IPS DF 4.7 (cell line): ENCODE results near the gene ETV7.
"Not testable (repeated sequence)": the region's sequence is repeated elsewhere in the genome, so short reads cannot be mapped to it uniquely, and the experiment has no call there.

Experiments used
- DNase-seq: peaks from one replicate; pipeline ENCODE4 v3.0.0-alpha.2; 2013; ENCODE audit warnings: low spot score; ENCODE audit errors: extremely low read depth

Gene ETV7

GRCh38 chr6:36364669-36365479, 22.6 kb downstream of the ETV7 start:
- no peak for DNase-seq

DNA sequence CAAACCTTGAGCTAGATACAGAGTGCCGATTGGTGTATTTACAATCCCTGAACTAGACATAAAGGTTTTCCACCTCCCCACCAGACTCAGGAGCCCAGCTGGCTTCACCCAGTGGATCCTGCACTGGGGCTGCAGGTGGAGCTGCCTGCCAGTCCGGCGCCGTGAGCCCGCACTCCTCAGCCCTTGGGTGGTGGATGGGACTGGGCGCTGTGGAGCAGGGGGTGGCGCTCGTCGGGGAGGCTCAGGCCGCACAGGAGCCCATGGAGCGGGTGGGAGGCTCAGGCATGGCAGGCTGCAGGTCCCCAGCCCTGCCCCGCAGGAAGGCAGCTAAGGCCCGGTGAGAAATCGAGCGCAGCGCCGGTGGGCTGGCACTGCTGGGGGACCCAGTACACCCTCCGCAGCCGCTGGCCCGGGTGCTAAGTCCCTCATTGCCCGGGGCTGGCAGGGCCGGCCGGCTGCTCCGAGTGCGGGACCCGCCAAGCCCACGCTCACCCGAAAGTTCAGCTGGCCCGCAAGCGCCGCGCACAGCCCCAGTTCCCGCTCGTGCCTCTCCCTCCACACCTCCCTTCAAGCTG, 23.3 kb downstream of the ETV7 start:
- not testable (repeated sequence) for DNase-seq

DNA sequence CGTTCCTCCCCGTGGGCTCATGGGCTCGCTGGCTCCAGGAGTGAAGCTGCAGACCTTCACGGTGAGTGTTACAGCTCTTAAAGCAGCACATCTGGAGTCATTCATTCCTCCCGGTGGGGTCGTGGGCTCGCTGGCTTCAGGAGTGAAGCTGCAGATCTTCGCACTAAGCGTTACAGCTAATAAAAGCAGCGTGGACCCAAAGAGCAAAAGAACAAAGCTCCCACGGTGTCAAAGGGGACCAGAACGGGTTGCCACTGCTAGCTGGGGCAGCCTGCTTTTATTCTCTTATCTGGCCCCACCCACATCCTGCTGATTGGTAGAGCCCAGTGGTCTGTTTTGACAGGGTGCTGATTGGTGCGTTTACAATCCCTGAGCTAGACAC, 24.1 kb downstream of the ETV7 start:
- DNase-seq, result not testable (repeated sequence)

DNA sequence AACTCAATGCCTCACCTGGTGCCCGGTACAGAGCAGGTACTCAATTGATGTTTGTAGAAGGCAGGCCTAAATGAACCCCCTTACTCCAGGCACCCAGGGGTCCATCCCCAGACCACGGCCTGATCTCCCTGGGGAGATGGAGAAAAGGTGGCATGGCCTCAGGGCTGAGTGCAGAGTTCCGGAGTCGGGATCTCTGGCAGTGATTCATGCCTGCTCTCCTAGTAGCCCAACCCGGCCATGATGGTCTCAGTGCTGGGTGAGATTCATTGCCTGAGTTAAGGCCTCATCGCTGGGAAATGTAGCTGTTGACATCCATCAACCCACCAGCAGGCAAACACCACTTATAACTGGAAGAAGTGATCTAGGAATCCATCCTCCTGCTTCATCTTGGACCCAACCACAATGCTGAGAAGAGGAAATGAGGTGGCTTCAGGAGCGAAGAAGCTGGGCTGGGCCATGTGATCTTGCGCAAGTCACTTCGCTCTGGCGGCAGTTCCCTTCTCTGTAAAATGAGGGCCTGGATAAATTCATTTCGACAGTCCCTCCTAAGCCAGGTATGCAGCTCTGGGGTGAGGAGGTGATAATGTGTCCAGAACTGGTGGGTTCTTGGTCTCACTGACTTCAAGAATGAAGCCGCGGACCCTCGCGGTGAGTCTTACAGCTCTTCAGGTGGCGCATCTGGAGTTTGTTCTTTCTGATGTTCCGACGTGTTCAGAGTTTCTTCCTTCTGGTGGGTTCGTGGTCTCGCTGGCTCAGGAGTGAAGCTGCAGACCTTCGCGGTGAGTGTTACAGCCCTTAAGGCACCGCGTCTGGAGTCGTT, 24.7 kb downstream of the ETV7 start:
- DNase-seq, result no peak

GRCh38 chr6:36361071-36361470, 26.4 kb downstream of the ETV7 start:
- DNase-seq, result no peak

GRCh38 chr6:36360241-36361054, 27.0 kb downstream of the ETV7 start:
- DNase-seq, result no peak

DNA sequence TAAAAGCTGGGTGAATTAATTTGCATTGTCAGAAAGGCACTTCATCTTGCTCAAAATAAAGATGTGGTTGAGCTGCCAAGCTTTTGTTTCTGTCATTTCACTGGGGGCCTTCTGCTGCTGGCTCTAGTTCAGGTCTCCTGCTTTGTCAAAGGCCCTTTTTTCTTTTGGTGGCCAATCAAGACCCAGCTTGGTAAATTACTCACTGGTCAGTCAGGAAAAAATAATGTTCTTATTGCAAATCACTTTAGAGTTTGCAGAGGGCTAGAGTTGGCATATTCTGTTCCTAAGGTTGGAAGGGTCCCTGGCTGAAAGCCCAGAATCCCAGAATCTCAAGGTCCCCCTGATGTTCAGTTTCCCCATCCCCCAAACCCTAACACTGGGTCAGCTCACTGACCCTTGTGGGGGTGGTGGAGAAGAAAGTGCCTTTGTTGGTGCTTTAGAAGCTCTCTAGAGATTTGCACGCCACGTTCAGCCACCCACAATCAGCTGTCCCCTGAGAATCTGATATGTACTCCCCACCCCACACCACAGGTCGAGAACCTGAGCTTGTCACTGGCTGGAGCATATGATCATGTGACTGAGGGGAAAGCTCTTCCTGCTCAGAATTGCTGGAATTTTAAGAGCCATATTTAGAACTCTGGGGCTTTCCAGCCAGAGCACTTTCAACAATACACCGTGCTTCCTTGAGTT, 29.1 kb downstream of the ETV7 start:
- DNase-seq, result no peak

DNA sequence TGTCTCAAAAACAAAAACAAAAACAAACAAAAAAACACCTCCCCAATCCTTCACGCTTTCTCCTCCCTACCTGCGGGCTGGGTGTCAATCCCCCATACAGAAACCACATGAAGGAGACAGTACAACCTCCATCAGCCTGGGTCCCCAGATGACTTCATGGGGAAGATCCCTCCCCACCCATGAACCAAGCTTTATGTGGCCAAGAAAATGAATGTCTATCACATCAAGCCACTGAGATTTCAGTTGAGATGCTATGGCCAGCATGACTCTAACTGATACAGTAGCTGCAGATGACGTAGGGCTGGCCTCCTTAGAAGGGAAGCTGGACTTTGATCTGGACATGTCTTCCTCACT, 29.6 kb downstream of the ETV7 start:
- DNase-seq, result no peak

- DNase-seq, result no peak
Measured at GRCh38 chr6:36355819-36356218, 31.6 kb downstream of the ETV7 start.

- DNase-seq, result no peak
Measured at GRCh38 chr6:36353411-36353915, 34.0 kb downstream of the ETV7 start.

- DNase-seq, result no peak
Measured at GRCh38 chr6:36352477-36353157, 34.9 kb downstream of the ETV7 start.

- no peak for DNase-seq
Measured at GRCh38 chr6:36350681-36351571, 36.5 kb downstream of the ETV7 start.

DNA sequence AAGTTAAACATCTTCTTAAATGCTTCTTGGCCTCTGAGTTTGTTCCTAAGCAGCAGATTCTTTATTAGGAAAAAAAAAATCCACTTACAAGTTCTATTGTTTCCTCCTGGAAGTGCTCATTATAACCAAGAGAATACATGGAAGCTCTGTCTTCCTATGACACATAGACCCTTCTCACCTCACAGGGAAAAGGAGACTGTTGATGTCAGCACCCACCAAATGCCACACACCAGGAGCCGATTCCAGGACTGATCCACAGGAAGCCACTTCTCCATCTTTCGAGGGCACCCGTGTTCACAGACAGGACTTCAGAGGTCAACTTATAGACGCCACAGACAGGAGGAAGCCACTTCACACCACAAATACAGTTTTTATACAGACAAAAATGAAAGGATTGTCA, 37.4 kb downstream of the ETV7 start:
- DNase-seq, result no peak

DNA sequence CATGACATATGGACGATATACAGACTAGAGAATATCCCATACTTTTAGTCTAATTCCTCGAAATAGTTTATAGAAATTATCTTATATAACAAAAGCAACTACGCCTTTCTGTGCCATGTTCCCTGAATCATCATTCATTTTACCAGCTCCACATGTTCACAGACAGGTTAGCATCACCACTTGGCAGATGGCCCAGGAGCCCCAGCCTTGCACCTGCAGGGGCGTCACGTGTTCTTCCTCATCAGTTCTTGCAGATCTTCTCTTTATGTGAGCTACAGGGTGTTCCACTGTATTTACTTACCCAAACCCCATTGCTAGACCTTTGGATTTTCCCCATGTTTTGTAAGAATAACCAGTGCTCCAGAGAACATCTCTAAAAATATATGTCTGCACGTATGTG, 38.2 kb downstream of the ETV7 start:
- DNase-seq, result no peak

GRCh38 chr6:36347621-36348020, 39.8 kb downstream of the ETV7 start:
- no peak for DNase-seq

DNA sequence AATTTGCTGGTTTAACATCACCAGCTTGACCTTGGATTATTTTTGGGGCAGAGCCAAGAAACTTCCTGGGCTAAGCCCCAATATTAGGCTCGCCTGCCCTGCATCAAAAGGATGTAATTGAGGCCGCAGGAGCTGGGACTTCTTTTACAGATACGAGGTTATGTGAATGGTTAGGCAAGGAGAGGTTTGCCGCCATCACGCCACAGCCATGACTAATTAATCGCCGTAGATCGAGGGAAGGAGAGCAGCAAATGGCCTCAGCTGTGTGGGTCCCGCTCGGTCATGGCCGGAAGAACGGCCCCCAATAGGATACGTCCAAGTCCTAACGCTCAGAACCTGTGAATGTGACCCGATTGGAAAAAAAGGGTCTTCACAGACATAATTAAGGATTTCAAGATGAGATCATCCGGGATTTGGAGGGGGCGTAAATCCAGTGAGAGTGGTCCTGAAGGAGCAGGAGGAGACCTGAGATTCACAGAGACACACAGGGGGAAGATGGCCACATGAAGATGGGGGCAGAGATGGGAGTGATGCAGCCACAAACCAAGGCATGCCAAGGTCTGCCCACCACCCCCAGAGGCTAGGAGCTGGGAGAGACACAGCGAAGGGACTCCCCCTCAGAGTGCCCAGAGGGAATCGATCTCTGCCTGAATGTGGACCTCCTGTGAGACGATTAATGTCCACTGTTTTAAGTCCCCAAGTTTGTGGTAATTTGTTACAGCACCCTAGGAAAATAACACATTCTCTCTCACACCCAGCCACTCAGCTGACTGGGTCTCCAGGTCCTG, 40.8 kb downstream of the ETV7 start:
- DNase-seq, result no peak

DNA sequence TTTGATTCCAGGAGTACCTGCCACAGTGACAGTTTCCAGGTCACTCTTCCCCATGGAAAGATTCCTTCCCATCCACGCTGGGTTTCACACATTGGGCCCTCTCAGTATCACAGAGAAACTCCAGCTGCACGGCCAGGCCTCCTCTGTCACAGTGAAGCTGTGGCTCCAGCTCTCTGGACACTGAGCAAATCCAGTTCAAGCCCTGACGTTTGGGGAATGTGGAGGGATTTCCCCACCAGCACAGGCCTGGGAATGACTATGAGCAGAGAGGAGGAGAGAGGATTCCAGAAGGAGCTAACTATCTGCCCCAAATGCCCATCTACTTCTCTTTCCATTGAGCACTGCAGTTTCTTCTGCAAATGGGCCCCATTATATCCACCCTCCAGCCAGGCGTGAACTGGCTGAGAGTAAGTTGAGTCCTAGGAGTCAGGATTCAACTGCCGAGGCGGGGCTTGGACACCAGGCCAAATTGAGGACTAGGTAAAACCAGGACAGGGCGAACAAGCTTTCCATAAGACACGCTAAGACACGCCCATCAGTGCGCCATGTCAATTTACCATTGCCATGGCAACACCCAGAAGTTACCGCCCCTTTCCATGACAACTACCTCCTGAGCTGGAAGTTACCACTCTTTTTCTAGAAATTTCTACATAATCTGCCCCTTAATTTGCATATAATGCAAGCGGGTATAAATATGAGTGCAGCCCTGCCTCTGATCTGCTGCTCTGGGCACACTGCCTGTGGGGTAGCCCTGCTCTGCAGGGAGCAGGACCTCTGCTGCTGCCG, 41.6 kb downstream of the ETV7 start:
- DNase-seq, result no peak
